Fibroblast of lung (primary cell): ENCODE results near the gene PRRT1.

Experiments
- EZH2 ChIP-seq: IDR thresholded peaks from 2 replicates; pipeline ENCODE4 v1.5.1; 2012; ENCODE audit warnings: low read length, control low read depth, mild to moderate bottlenecking; ENCODE audit errors: missing control alignments
- TF ChIP-seq, protein P1 (sequence below), 2 donors: IDR thresholded peaks in 1 of 2; conservative IDR thresholded peaks in 1 of 2; 1 replicate in 1 of 2; 2 replicates in 1 of 2; pipeline ENCODE4 v1.5.1; 2011 to 2012; ENCODE audit warnings: low read length in 2 of 2, control low read depth in 1 of 2, inconsistent platforms in 1 of 2, low read depth in 1 of 2, mild to moderate bottlenecking in 1 of 2

DNA sequence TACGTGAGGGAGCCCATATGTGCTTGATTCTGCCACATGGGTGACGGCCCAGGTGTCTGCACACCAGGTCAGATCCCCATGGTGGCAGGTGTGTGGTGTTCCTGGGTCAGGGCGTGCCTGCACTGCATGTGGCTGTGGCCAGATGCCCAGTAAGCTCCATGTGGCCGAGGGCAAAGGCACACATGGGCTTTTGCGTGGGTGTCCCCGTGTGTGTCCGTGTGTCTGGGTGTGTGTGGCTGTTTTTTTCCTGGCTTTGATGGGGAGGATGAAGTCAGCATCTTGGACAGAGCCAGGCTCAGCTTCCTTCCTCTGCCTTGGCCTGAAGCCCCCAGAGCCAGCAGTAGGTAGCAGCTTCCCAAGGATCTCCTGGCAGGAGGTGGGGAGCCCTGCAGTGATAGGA is 41.1 kb downstream of the PRRT1 start:
- TF ChIP-seq, protein P1, sequence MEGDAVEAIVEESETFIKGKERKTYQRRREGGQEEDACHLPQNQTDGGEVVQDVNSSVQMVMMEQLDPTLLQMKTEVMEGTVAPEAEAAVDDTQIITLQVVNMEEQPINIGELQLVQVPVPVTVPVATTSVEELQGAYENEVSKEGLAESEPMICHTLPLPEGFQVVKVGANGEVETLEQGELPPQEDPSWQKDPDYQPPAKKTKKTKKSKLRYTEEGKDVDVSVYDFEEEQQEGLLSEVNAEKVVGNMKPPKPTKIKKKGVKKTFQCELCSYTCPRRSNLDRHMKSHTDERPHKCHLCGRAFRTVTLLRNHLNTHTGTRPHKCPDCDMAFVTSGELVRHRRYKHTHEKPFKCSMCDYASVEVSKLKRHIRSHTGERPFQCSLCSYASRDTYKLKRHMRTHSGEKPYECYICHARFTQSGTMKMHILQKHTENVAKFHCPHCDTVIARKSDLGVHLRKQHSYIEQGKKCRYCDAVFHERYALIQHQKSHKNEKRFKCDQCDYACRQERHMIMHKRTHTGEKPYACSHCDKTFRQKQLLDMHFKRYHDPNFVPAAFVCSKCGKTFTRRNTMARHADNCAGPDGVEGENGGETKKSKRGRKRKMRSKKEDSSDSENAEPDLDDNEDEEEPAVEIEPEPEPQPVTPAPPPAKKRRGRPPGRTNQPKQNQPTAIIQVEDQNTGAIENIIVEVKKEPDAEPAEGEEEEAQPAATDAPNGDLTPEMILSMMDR (conservative IDR thresholded peaks at IDR 0.05 in 1 of 2, IDR thresholded peaks at IDR 0.05 in 1 of 2; ENCODE audit: low read depth in 1 of 2, low read length in 2 of 2) = no peak
- TF ChIP-seq EZH2 = no peak
